PFSK-1 (cell line): ENCODE measurements around the gene CCSER2.

ENCODE experiments used
- FOXP2 ChIP-seq: optimal IDR thresholded peaks from 2 replicates; pipeline ENCODE3; 2011; ENCODE audit warnings: borderline replicate concordance, control low read depth, inconsistent platforms; ENCODE audit not compliant: insufficient read depth; ENCODE audit errors: extremely low read length, extremely low read depth
- POLR2AphosphoS5 ChIP-seq: IDR thresholded peaks from 2 replicates; pipeline ENCODE4 v1.6.1; 2012; ENCODE audit warnings: low read depth, mild to moderate bottlenecking, control low read depth, low read length, moderate library complexity
- SIN3A ChIP-seq: IDR thresholded peaks from 2 replicates; pipeline ENCODE4 v1.6.1; 2012; ENCODE audit warnings: mild to moderate bottlenecking, low read length, moderate library complexity, borderline replicate concordance; ENCODE audit not compliant: insufficient read depth
- TAF1 ChIP-seq: IDR thresholded peaks from 2 replicates; pipeline ENCODE4 v1.6.1; 2012; ENCODE audit warnings: low read length, control low read depth, borderline replicate concordance; ENCODE audit not compliant: insufficient read depth
- TF ChIP-seq, protein P1 (sequence below), 2 experiments: IDR thresholded peaks; 2 replicates each; pipeline versions ENCODE4 v1.6.1 to v1.8.0; 2011 to 2012; ENCODE audit warnings: low read depth in 2 of 2, low read length in 2 of 2, control low read depth in 1 of 2, inconsistent platforms in 1 of 2, mild to moderate bottlenecking in 1 of 2, moderate library complexity in 1 of 2; ENCODE audit not compliant: insufficient read depth in 1 of 2

Gene CCSER2

DNA sequence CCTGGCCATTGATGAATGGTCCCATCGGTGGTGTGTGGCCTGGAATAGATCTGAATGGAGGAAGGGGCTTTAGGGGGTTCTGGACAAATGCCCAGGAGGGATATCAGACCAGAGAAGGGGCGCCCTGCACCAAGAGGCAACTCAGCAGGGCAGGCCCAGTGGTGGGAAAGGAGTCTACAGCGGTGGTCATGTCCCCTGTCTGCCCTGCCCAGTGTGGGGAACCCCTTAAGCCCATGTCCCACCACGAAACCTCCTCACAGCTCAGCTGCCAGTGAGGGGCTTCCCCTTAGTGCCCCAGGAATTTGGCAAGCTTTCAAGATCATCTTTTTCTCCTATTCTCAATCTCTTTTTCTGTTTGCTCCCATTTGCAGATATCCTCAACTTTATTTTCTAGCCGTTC lies 14.1 kb upstream of the CCSER2 start:
- TF ChIP-seq FOXP2 (no peak), SIN3A (no peak), TAF1 (no peak), POLR2AphosphoS5 (no peak)
- TF ChIP-seq, protein P1, sequence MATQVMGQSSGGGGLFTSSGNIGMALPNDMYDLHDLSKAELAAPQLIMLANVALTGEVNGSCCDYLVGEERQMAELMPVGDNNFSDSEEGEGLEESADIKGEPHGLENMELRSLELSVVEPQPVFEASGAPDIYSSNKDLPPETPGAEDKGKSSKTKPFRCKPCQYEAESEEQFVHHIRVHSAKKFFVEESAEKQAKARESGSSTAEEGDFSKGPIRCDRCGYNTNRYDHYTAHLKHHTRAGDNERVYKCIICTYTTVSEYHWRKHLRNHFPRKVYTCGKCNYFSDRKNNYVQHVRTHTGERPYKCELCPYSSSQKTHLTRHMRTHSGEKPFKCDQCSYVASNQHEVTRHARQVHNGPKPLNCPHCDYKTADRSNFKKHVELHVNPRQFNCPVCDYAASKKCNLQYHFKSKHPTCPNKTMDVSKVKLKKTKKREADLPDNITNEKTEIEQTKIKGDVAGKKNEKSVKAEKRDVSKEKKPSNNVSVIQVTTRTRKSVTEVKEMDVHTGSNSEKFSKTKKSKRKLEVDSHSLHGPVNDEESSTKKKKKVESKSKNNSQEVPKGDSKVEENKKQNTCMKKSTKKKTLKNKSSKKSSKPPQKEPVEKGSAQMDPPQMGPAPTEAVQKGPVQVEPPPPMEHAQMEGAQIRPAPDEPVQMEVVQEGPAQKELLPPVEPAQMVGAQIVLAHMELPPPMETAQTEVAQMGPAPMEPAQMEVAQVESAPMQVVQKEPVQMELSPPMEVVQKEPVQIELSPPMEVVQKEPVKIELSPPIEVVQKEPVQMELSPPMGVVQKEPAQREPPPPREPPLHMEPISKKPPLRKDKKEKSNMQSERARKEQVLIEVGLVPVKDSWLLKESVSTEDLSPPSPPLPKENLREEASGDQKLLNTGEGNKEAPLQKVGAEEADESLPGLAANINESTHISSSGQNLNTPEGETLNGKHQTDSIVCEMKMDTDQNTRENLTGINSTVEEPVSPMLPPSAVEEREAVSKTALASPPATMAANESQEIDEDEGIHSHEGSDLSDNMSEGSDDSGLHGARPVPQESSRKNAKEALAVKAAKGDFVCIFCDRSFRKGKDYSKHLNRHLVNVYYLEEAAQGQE (IDR thresholded peaks at IDR 0.05; ENCODE audit: insufficient read depth in 1 of 2, low read depth in 2 of 2, low read length in 2 of 2) = no peak

DNA sequence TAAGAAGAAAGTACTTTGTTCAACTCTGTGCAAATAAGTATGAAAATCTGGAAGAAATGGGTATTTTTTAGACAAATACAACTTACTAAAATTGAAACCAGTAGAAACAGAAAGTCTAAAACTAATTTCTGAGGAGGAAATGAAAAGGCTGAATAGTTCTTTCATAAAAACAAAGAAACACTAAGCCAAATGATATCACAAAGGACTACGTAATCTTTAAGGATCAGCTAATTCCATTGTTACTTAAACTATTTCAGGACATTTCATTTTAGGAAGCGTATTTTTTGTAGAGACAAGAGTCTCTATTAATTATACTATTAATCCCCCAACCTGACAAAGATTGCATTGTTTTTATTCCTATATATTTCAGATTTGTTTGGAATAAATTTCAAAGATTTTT lies 11.2 kb upstream of the CCSER2 start:
- TF ChIP-seq, protein P1 (IDR thresholded peaks at IDR 0.05; ENCODE audit: insufficient read depth in 1 of 2, low read depth in 2 of 2, low read length in 2 of 2) = no peak
- no peak for TF ChIP-seq FOXP2
- TF ChIP-seq POLR2AphosphoS5 = no peak
- TF ChIP-seq SIN3A = no peak
- TF ChIP-seq TAF1 = no peak

DNA sequence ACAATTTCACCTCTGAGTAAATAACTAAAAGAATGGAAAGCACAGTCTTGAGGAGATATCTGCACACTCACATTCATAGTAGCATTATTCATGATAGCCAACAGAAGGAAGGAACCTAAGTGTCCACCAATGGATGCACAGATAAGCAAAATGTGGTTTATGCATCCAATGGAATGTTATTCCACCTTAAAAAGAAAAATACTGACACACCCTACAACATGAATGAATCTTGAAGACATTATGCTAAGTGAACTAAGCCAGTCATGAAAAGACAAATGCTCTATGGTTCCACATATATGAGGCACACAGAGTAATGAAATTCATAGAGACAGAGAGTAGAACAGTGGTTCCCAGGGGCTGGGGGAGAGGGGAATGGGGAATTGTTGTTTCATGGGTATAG lies 6.5 kb upstream of the CCSER2 start:
- TF ChIP-seq FOXP2 (no peak), SIN3A (no peak), POLR2AphosphoS5 (no peak), TAF1 (no peak)
- TF ChIP-seq, protein P1 (IDR thresholded peaks at IDR 0.05; ENCODE audit: insufficient read depth in 1 of 2, low read depth in 2 of 2, low read length in 2 of 2) = no peak

DNA sequence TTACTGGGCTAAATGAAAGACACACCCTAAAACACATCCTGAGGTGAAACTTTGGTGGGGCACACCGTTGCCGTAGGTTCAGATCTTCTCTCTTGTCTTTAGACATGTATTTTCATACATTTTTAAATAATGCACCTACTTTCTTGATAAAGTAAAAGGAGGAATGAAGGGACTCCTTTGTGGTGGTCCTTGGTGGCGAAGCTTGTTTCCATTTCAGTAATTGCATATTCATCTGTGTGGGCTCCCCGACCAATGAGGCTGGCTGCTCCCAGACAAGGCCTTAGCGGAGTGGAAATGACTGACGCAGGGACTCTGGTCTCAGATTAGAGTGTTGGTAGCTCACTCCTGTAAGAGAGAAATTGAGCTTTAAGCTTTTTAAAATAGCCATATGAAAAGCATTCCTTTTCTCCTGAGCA lies 815 bp downstream of the CCSER2 start:
- TF ChIP-seq TAF1 = no peak
- TF ChIP-seq, protein P1 (IDR thresholded peaks at IDR 0.05; ENCODE audit: insufficient read depth in 1 of 2, low read depth in 2 of 2, low read length in 2 of 2) = no peak
- TF ChIP-seq POLR2AphosphoS5 = no peak
- no peak for TF ChIP-seq SIN3A
- TF ChIP-seq FOXP2 = no peak

DNA sequence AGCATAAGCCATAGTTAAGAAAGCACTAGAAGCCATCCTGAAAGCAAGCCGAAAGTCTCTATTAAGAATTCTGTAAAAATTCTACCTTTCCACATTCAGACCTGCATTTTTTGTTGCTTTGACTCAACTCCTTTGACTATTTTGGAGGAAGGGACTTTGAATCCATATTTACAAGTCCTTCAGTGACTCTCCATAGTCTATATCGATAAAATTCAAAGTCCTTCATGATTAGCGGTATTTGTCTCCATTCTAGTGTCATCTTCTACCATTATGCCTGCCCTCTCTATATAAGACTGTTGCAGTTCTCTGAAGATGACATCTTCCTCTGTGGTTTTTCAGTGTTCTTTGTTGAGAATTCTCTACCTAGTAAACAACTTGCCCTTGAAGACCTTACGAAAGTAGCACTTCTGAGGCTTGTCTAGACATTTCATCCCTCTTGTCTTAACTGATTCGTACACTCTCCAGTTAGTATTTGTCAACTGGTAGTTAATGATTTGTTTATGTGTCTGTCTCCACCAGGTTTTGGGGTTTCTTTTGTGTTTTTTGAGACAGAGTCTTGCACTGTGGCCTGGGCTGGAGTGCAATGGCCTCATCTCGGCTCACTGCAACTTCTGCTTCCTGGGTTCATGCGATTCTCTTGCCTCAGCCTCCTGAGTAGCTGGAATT lies 1.7 kb downstream of the CCSER2 start:
- TF ChIP-seq POLR2AphosphoS5 = no peak
- no peak for TF ChIP-seq TAF1
- TF ChIP-seq, protein P1 (IDR thresholded peaks at IDR 0.05; ENCODE audit: insufficient read depth in 1 of 2, low read depth in 2 of 2, low read length in 2 of 2) = no peak
- no peak for TF ChIP-seq SIN3A
- no peak for TF ChIP-seq FOXP2
